ENCODE data around the gene SPTBN1.

DNA sequence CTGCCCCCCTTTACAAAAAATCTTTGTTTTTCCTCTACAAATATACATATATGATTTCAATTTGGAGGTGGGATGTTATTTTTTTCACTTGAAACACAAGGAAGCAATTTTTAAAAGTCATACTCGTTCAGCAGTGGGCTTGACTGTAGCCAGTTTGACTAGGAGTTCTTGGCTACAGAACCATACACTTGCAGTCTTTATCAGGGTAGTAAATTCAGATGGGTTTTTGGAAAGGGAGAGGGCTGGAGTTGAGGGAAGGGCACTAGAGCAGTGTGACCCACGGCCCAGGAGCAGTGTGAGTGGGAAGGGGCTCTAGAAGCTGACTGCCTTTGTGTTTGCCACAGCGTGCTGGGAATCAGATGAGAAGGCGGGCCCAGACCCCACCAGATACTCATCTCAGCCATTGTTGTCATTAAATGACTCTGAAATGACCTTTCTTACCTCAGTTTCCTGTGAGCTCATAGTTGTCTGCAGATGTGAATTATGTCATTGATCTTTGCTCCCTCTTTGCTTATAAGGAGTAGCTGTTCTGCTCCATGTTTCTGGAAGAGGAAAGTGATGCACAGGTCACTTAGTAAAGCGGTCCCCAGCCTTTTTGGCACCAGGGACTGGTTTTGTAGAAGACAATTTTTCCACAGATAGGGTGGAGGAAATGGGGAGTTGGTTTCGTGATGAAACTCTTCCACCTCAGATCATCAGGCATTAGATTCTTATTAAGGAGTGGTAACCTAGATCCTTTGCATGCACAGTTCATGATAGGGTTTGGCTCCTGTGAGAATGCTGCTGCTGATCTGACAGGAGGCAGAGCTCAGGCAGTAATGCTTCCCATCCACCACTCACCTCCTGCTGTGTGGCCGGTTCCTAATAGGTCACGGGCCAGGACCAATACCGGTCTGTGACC, 116.8 kb downstream of the SPTBN1 start:
- no peak for TF ChIP-seq BHLHE40 (IDR thresholded peaks at IDR 0.05; ENCODE audit: low read depth, low read length)
- TF ChIP-seq POLR2A (IDR thresholded peaks at IDR 0.05; ENCODE audit: low read length), result no peak
- TF ChIP-seq REST (IDR thresholded peaks at IDR 0.05), result no peak
- no peak; the same call in 1 of the 2 replicates for TF ChIP-seq JUNB (IDR thresholded peaks at IDR 0.05)
- no peak for TF ChIP-seq CTCF (IDR thresholded peaks at IDR 0.05)
- no peak for TF ChIP-seq MYC (IDR thresholded peaks at IDR 0.05; ENCODE audit: borderline replicate concordance, low read length)
- TF ChIP-seq HDAC2 (IDR thresholded peaks at IDR 0.05), result no peak
- no peak for TF ChIP-seq TFCP2L1 (CRISPR knock-in tag; IDR thresholded peaks at IDR 0.05)
- no peak for TF ChIP-seq CBX2 (IDR thresholded peaks at IDR 0.05; ENCODE audit: borderline replicate concordance, low read depth)
